Activated CD4-positive, alpha-beta T cell treated with anti-CD3 and anti-CD28 coated beads for 1 hour (primary cell): ENCODE results near the gene ACO2.

Experiments
- DNase-seq: peaks from one replicate; pipeline ENCODE4 v3.0.0-alpha.2; 2020

ACO2 gene

GRCh38 chr22:41573677-41574076 is 104.8 kb downstream of the ACO2 start:
- no peak for DNase-seq

- no peak for DNase-seq
These were observed 106.0 kb downstream of the ACO2 start for GRCh38 chr22:41574847-41575381.

DNA sequence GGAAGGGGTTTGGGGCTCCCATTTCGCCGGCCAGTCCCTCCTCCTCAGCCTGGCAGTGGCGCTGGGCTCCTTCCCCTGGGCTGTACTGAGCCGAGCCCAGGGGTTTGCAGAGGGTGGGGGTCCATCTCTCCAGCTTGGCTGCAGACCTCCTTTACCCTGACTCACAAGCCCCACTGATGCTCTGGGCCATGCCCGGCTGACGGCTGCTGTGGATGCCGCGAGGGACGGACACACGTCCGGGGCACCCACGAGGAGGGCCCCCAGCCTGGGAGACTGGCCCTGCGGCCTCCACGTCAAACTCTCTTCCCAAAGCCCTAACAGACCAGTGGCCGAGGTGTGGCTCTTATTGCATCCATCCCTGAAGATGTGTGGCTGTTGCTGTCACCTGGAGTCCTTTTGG is 106.6 kb downstream of the ACO2 start:
- DNase-seq: no peak

GRCh38 chr22:41576877-41577276 is 108.0 kb downstream of the ACO2 start:
- DNase-seq: no peak

DNA sequence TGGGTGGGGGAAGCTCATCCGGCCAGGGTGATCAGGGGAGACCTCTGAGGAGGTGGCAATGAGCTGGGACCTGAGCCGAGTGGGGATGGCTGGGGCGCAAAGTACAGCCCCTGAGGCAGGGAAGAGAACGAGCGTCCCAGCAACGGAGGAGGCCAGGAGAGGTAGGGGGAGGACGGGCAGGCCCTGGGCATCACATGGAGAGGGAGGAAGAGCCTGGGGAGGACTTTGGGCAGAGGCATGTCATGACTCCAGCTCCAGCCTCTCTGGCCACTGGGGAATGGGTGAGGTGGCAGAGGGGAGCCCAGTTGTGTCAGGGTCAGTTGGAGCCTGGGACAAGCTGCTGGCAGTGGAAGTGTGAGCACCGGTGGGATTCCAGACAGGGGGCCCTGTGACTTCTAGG is 109.2 kb downstream of the ACO2 start:
- no peak for DNase-seq
